ENCODE results near the gene TECR.
A peak's percentile ranks its signal among the peaks of the same experiment; 100 is the strongest.
"Not testable (repeated sequence)": the region's sequence is repeated elsewhere in the genome, so short reads cannot be mapped to it uniquely, and the experiment has no call there.

Gene TECR

GRCh38 chr19:14544047-14544446 lies 14.7 kb downstream of the TECR start:
- TF ChIP-seq TAF1 (IDR thresholded peaks at IDR 0.05; ENCODE audit: borderline replicate concordance, low read depth, low read length) (no peak), POLR2AphosphoS5 (IDR thresholded peaks at IDR 0.05; ENCODE audit: low read depth, low read length) (no peak), POLR2A (IDR thresholded peaks at IDR 0.05; ENCODE audit: low read depth, low read length) (no peak)
- no peak for DNase-seq (ENCODE audit: insufficient read length)
- no peak for FAIRE-seq

- DNase-seq (ENCODE audit: insufficient read length) (no peak), FAIRE-seq (no peak)
- TF ChIP-seq POLR2AphosphoS5 (IDR thresholded peaks at IDR 0.05; ENCODE audit: low read depth, low read length) = no peak
- no peak for TF ChIP-seq POLR2A (IDR thresholded peaks at IDR 0.05; ENCODE audit: low read depth, low read length)
- no peak for TF ChIP-seq TAF1 (IDR thresholded peaks at IDR 0.05; ENCODE audit: borderline replicate concordance, low read depth, low read length)
Measured at GRCh38 chr19:14544977-14545715, 15.8 kb downstream of the TECR start.

DNA sequence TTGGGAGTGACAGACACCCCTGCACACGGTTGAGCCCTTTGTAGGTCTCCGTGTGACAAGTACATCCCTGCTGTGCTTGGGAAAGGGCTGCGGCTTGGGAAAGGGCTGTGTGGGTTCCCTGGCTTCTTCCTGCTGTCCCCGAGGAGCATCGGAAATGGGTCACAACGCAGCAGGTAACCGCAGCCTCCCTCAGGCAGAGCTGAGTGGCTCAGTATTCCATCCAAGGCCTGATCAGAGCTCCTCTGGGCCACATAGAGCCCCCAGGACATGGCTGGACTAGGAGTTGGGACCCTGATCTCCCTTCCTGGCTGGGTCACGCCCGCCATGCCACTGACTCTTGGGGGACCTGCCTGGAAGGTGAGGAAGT lies 16.3 kb downstream of the TECR start:
- DNase-seq (ENCODE audit: insufficient read length) (no peak), FAIRE-seq (no peak)
- TF ChIP-seq POLR2AphosphoS5 (IDR thresholded peaks at IDR 0.05; ENCODE audit: low read depth, low read length) = no peak
- TF ChIP-seq POLR2A (IDR thresholded peaks at IDR 0.05; ENCODE audit: low read depth, low read length) = no peak
- no peak for TF ChIP-seq TAF1 (IDR thresholded peaks at IDR 0.05; ENCODE audit: borderline replicate concordance, low read depth, low read length)

GRCh38 chr19:14550201-14550754 lies 20.9 kb downstream of the TECR start:
- DNase-seq (ENCODE audit: insufficient read length) = no peak
- FAIRE-seq = no peak

DNA sequence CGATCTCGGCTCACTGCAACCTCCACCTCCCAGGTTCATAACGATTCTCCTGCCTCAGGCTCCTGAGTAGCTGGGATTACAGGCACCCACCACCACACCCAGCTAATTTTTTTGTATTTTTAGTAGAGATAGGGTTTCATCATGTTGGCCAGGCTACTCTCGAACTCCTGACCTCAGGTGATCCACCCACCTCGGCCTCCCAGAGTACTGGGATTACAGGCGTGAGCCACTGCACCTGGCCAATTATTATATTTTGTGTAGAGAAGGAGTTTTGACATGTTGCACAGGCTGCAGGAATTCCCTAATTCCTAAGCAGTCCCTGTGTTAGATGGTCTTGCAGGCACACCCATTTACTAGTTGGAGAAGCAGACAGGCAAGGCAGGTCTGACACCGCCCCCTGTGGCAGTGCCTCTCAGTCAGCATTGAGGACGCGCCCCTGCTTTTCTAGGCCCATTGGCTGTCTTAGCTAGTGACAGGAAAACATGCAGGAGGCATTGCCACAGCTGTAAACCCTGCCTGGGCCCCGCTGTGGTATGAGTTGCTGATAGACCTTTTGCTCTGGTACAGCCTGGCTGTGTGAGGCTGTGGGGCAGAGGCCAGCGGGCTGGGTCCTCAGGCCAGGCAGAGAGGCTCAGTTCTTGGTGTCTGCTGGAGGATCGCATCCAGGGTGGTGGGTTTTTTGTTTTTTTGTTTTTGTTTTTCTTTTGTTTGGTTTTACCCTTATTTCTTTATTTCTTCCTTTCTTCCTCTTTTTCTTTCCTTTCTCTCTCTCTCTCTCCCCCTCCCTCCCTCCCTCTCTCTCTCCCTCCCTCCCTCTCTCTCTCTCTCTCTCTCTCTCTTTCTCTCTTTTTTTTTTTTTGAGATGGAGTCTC lies 22.0 kb downstream of the TECR start:
- peak; percentile 44 for FAIRE-seq
- DNase-seq (ENCODE audit: insufficient read length) = peak; percentile 59

More at GRCh38 chr19:14550201-14550754, 20.9 kb downstream of the TECR start:
- TF ChIP-seq POLR2AphosphoS5 (IDR thresholded peaks at IDR 0.05; ENCODE audit: low read depth, low read length) (no peak), POLR2A (IDR thresholded peaks at IDR 0.05; ENCODE audit: low read depth, low read length) (no peak), TAF1 (IDR thresholded peaks at IDR 0.05; ENCODE audit: borderline replicate concordance, low read depth, low read length) (no peak)

GRCh38 chr19:14552006-14552360 lies 22.6 kb downstream of the TECR start:
- not testable (repeated sequence) for FAIRE-seq; DNase-seq (ENCODE audit: insufficient read length)

DNA sequence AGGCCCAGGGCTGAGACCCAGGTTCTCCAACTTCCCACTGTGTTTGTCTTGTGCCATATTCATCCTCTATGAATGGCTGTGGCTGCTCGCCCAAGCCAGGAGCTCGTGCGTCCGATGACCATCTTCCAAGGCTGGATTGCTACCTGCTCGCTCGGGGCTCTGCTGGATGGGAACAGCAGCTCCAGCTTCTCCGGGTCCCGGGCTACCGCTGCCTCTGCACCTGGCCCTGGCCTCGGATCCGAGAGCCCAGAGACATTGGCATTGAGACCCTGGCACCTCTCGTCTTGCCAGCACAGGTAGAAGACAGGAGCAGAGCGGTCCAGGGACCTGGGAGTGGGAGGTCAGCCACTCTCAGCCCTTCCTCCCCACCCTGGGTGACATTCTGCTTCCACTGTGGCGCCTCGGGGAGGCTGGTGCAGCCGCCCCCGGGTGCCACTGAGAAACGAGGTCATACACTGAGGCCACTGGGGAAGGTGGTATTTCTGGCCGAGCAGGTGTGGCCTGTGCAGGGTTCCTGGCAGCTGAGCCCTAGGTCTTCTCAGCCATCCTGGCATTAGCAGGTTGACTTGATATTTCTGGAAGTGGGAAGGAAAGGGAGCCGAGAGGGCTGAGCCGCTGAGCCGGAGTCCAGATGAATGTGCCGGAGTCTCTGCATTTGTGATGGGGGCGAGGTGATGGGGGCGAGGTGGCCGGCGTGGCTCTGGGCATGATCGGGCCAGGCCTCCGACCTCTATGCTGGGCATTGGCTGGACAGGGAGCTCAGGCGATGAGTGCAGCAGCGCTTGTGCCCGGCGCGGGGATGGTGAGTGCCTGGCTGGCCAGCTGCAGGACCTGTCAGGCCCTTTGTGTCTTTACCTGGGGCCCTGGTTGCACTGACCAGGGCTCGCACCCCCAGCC lies 23.9 kb downstream of the TECR start:
- FAIRE-seq = no peak
- DNase-seq (ENCODE audit: insufficient read length) = no peak
- no peak for TF ChIP-seq TAF1 (IDR thresholded peaks at IDR 0.05; ENCODE audit: borderline replicate concordance, low read depth, low read length)
- no peak for TF ChIP-seq POLR2A (IDR thresholded peaks at IDR 0.05; ENCODE audit: low read depth, low read length)
- no peak for TF ChIP-seq POLR2AphosphoS5 (IDR thresholded peaks at IDR 0.05; ENCODE audit: low read depth, low read length)

DNA sequence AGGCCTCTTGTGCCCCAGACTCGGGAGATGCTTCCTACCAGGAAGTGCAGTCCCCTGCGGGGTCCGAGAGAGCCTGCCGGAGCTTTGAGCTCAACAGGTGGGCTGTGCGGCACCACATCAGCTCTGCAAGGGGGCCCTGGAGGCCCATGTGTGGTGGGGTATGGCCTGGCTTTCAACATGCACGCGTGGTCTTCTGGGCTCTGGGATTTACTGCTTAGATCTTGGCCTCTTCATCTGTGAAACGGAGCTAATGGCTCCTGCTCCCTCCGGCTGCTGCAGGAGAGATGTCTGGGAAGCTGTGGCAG lies 24.5 kb downstream of the TECR start:
- no peak for TF ChIP-seq POLR2AphosphoS5 (IDR thresholded peaks at IDR 0.05; ENCODE audit: low read depth, low read length)
- no peak for TF ChIP-seq POLR2A (IDR thresholded peaks at IDR 0.05; ENCODE audit: low read depth, low read length)
- no peak for TF ChIP-seq TAF1 (IDR thresholded peaks at IDR 0.05; ENCODE audit: borderline replicate concordance, low read depth, low read length)
- FAIRE-seq (no peak), DNase-seq (ENCODE audit: insufficient read length) (no peak)

GRCh38 chr19:14554382-14554812 lies 25.0 kb downstream of the TECR start:
- no peak for FAIRE-seq
- TF ChIP-seq POLR2AphosphoS5 (IDR thresholded peaks at IDR 0.05; ENCODE audit: low read depth, low read length) = no peak
- TF ChIP-seq POLR2A (IDR thresholded peaks at IDR 0.05; ENCODE audit: low read depth, low read length) = no peak
- no peak for TF ChIP-seq TAF1 (IDR thresholded peaks at IDR 0.05; ENCODE audit: borderline replicate concordance, low read depth, low read length)
- DNase-seq (ENCODE audit: insufficient read length) = no peak

DNA sequence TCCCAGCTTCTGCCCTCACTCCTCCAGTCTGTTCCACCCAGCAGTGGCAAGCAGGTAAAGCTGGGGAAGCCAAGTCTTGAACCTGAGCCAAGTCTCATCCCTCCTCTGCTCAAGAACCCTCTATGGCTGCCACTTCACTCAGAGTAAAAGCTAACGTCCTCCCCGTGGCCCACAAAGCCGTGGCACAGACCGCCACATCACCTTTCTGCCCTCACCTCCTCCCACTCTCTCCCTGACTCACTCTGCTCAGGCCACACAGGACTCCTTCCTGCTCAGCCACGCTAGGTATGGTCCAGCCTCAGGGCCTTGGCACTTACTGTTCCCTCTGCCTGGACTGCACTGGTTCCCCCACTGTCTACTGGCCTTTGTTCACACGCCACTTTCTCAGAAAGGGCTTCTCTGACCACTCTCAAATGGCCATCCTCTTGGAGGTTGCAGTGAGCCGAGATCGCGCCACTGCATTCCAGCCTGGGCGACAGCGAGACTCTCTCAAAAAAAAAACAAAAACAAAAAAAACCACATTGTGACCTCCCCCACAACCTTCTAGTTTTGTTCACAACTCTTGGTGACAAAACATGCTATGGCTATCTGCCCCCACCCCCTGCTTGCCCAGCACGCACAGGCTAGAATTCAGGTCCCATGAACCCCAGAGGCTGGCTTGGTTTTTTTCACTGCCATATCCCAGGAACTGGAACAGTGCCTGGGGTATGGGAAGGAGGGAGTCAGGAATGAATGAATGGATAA lies 26.7 kb downstream of the TECR start:
- peak; percentile 5 for FAIRE-seq
- TF ChIP-seq POLR2A (IDR thresholded peaks at IDR 0.05; ENCODE audit: low read depth, low read length) (no peak), TAF1 (IDR thresholded peaks at IDR 0.05; ENCODE audit: borderline replicate concordance, low read depth, low read length) (no peak), POLR2AphosphoS5 (IDR thresholded peaks at IDR 0.05; ENCODE audit: low read depth, low read length) (no peak)
- no peak for DNase-seq (ENCODE audit: insufficient read length)

DNA sequence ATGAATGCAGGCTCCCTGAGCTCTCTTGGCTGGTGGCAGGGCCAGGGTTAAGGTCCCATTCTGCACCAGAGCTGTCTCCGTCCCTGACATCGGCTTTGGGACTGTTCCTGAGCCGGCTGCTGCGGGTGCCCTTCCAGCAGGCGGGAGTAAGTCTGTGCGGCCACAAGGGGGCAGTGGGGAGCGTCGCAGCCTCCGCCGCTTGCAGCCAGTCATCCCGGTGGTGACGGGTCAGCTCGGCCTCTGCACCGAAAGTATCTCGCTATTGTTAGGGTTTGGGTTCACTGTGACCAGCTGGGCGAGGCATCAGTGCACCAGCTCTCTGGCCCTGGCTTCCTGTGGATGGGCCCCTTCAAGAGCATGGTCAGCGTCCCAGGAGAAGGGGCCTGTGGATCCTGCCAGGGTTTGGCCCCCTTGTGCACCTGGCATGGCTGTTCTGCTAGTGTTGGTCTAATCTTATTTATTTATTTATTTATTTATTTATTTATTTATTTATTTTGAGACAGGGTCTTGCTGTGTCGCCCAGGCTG lies 27.3 kb downstream of the TECR start:
- DNase-seq (ENCODE audit: insufficient read length) = peak; percentile 95
- no peak for TF ChIP-seq POLR2A (IDR thresholded peaks at IDR 0.05; ENCODE audit: low read depth, low read length)
- FAIRE-seq = peak; percentile 89
